NCI-H460 (cell line): ENCODE results near the gene TBC1D22A. TPM values are rescaled to one million over a fixed set of nuclear protein-coding genes. Genes with fewer than 3 reads are reported as not detected.

Source experiments
- DNase-seq: peaks from one replicate; pipeline ENCODE4 v3.0.0-alpha.2; 2016; ENCODE audit warnings: low read depth; ENCODE audit errors: extremely low read depth
- total RNA-seq: library from RNA; depleted of rRNA; stranded (reverse); fragments of >200 nt; shearing (Covaris generic); gene quantifications from 2 replicates; pipeline ENCODE4 v1.2.3, GENCODE V29; 2014

Gene TBC1D22A
- total RNA-seq, 1 experiment from 2014 or later, result 8.7 TPM

GRCh38 chr22:47123006-47123826 is 360.8 kb downstream of the TBC1D22A start:
- no peak for DNase-seq

GRCh38 chr22:47123827-47124442 is 361.5 kb downstream of the TBC1D22A start:
- DNase-seq, result peak; percentile 7

GRCh38 chr22:47124451-47124881 is 362.0 kb downstream of the TBC1D22A start:
- no peak for DNase-seq

GRCh38 chr22:47124961-47125360 is 362.5 kb downstream of the TBC1D22A start:
- DNase-seq, result no peak

GRCh38 chr22:47125603-47126002 is 363.2 kb downstream of the TBC1D22A start:
- DNase-seq, result no peak

GRCh38 chr22:47126344-47126811 is 363.9 kb downstream of the TBC1D22A start:
- no peak for DNase-seq

- no peak for DNase-seq
These were observed 365.0 kb downstream of the TBC1D22A start for GRCh38 chr22:47127441-47127871.

GRCh38 chr22:47128216-47128615 is 365.8 kb downstream of the TBC1D22A start:
- DNase-seq, result no peak

- DNase-seq, result no peak
These were observed 366.3 kb downstream of the TBC1D22A start for GRCh38 chr22:47128622-47129215.

- DNase-seq, result peak; percentile 40
These were observed 367.6 kb downstream of the TBC1D22A start for GRCh38 chr22:47129902-47130635.

GRCh38 chr22:47130883-47131631 is 368.6 kb downstream of the TBC1D22A start:
- DNase-seq, result no peak

- DNase-seq, result no peak
These were observed 369.4 kb downstream of the TBC1D22A start for GRCh38 chr22:47131632-47132427.

- no peak for DNase-seq
These were observed 370.0 kb downstream of the TBC1D22A start for GRCh38 chr22:47132428-47132825.

GRCh38 chr22:47133061-47133969 is 370.9 kb downstream of the TBC1D22A start:
- no peak for DNase-seq

- no peak for DNase-seq
These were observed 371.8 kb downstream of the TBC1D22A start for GRCh38 chr22:47134222-47134621.

GRCh38 chr22:47135338-47135737 is 372.9 kb downstream of the TBC1D22A start:
- no peak for DNase-seq

GRCh38 chr22:47136050-47136449 is 373.6 kb downstream of the TBC1D22A start:
- DNase-seq, result no peak

GRCh38 chr22:47136671-47137070 is 374.2 kb downstream of the TBC1D22A start:
- no peak for DNase-seq
